AG09319 (cell line): ENCODE results near the gene IGFBP5.

ENCODE experiments used
- DNase-seq: peaks from one replicate; pipeline ENCODE4 v3.0.0-alpha.2; 2010; ENCODE audit warnings: low read depth; ENCODE audit errors: extremely low read depth
- CTCF ChIP-seq: IDR thresholded peaks from 2 replicates; pipeline ENCODE4 v1.5.1; 2011; ENCODE audit warnings: low read depth, mild to moderate bottlenecking, inconsistent platforms, low read length, moderate library complexity

Gene IGFBP5

GRCh38 chr2:216688731-216689340 lies 6.5 kb downstream of the IGFBP5 start:
- no peak for DNase-seq
- TF ChIP-seq CTCF, result no peak

DNA sequence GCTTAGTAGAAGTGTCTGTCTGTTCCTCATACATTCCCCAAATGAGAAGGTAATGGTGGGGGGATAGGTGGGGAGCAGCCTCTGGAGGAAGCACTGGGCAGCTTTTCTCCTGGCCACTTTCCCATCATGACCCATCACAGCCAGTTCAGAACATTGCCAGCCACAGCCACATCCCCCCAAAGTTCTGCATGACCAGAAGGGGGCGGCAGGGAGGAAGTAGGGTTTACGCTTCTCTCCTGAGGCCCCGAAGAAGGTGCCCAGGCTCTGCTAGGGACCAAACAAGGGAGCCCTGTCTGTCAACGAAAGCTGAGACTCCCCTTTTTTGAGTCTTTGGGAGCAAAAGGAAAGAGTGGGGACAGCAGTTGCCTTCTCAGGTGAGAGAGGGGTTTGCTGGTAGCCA lies 7.7 kb downstream of the IGFBP5 start:
- no peak for DNase-seq

GRCh38 chr2:216687111-216687510 lies 8.2 kb downstream of the IGFBP5 start:
- no peak for DNase-seq
- TF ChIP-seq CTCF, result no peak

More for the DNA sequence above, 7.7 kb downstream of the IGFBP5 start:
- peak; percentile 25 for TF ChIP-seq CTCF

- TF ChIP-seq CTCF, result no peak
These were observed 9.9 kb downstream of the IGFBP5 start for GRCh38 chr2:216685327-216685875.

DNA sequence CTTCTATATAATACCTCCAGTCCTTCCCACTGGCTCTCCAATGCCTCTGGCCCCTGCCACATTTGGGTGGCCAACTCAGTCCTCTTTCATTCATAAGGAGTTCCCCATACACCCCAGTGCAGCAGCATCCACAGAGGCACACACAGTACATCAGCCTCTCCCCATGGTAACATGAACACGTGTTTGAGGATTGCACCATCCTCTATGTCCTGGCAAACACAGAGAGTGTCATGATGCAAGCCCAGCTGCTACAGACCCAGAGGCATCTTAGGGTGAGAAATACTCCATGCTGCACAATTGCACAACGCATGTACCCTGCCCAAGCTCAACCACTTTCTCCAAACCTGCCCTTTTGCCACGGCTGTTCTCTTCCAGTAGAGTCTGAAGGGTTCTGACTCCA lies 11.5 kb downstream of the IGFBP5 start:
- TF ChIP-seq CTCF, result no peak
- DNase-seq, result peak; percentile 90

More at GRCh38 chr2:216685327-216685875, 9.9 kb downstream of the IGFBP5 start:
- DNase-seq, result no peak

DNA sequence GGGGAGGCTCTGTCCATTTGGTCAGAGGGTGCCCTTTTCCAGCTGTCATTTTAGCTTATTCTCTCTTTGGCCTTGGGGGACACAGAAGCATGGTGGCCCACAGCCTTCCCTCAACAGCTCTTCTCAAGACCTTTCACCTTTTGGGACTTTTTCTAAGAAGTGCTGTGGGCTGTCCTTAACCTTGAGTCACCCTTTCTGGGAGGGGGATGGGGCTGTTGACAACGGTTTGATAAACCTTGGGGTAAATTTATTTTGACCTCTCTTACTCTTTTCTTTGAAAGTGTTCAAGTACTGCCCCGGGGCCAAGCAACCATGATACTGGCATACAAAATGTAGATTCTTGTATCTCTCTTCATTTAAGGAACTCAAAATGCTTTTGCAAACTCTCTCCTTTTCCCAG lies 13.7 kb downstream of the IGFBP5 start:
- DNase-seq, result no peak
- TF ChIP-seq CTCF, result no peak

- DNase-seq, result no peak
- TF ChIP-seq CTCF, result no peak
These were observed 14.3 kb downstream of the IGFBP5 start for GRCh38 chr2:216680951-216681629.
